RWPE2 (cell line): ENCODE measurements around the gene SLC36A3.

Source experiments
- ATAC-seq: fragments of 200-7000 bp; cut with Tn5 transposase; 3 replicates; pipeline ENCODE4 v1.9.1; 2021; ENCODE audit warnings: low read depth
- DNase-seq: peaks from one replicate; pipeline ENCODE4 v3.0.0-alpha.2; 2020; ENCODE audit warnings: low spot score
- H3K27ac ChIP-seq: fragments of 450-650 bp; 2 replicates; pipeline ENCODE4 v1.5.1; 2017; ENCODE audit warnings: mild to moderate bottlenecking; ENCODE audit not compliant: poor library complexity, severe bottlenecking
- H3K27me3 ChIP-seq: fragments of 250-450 bp; sonication (Bioruptor Pico); 2 replicates; pipeline ENCODE4 v1.5.1; 2021; ENCODE audit warnings: mild to moderate bottlenecking, moderate library complexity; ENCODE audit not compliant: insufficient read depth, poor library complexity, severe bottlenecking
- H3K36me3 ChIP-seq: fragments of 250-450 bp; sonication (Bioruptor Pico); 2 replicates; pipeline ENCODE4 v1.5.1; 2020; ENCODE audit warnings: low read depth, mild to moderate bottlenecking, moderate library complexity
- H3K4me1 ChIP-seq: fragments of 250-450 bp; sonication (Bioruptor Pico); 2 replicates; pipeline ENCODE4 v1.5.1; 2021; ENCODE audit warnings: mild to moderate bottlenecking, moderate library complexity; ENCODE audit not compliant: insufficient read depth, poor library complexity, severe bottlenecking
- H3K4me3 ChIP-seq: fragments of 250-450 bp; sonication (Bioruptor Pico); 2 replicates; pipeline ENCODE4 v1.5.1; 2021; ENCODE audit warnings: mild to moderate bottlenecking, moderate library complexity; ENCODE audit not compliant: severe bottlenecking
- H3K9me3 ChIP-seq: fragments of 250-450 bp; sonication (Bioruptor Pico); 2 replicates; pipeline ENCODE4 v1.5.1; 2021; ENCODE audit warnings: mild to moderate bottlenecking, moderate library complexity; ENCODE audit not compliant: severe bottlenecking
- CTCF ChIP-seq: fragments of 450-650 bp; IDR thresholded peaks from one replicate; pipeline ENCODE4 v1.5.1; 2017; ENCODE audit warnings: mild to moderate bottlenecking, moderate library complexity; ENCODE audit not compliant: poor library complexity, severe bottlenecking

The SLC36A3 gene

GRCh38 chr5:151328734-151329133, 25.2 kb upstream of the SLC36A3 start:
- ATAC-seq: no peak
- H3K27ac ChIP-seq: no peak overlapping the region
- no peaks in the 10 kb centered on the region for H3K9me3 ChIP-seq
- no peaks in the 10 kb centered on the region for H3K36me3 ChIP-seq
- TF ChIP-seq CTCF: no peak
- no peak for DNase-seq
- H3K27me3 ChIP-seq: no peaks in the 10 kb centered on the region
- no peak overlapping the region for H3K4me3 ChIP-seq
- no peaks in the 10 kb centered on the region for H3K4me1 ChIP-seq

GRCh38 chr5:151327585-151327984, 24.0 kb upstream of the SLC36A3 start:
- Histone ChIP-seq H3K27ac (no peak overlapping the region), H3K4me3 (no peak overlapping the region), H3K36me3 (no peaks in the 10 kb centered on the region), H3K27me3 (no peaks in the 10 kb centered on the region), H3K4me1 (no peaks in the 10 kb centered on the region), H3K9me3 (no peaks in the 10 kb centered on the region)
- no peak for ATAC-seq
- no peak for TF ChIP-seq CTCF
- no peak for DNase-seq

GRCh38 chr5:151326266-151326665, 22.7 kb upstream of the SLC36A3 start:
- ATAC-seq (no peak), DNase-seq (no peak)
- H3K4me1 ChIP-seq: no peaks in the 10 kb centered on the region
- H3K27me3 ChIP-seq: no peaks in the 10 kb centered on the region
- TF ChIP-seq CTCF: no peak
- H3K9me3 ChIP-seq: no peaks in the 10 kb centered on the region
- H3K36me3 ChIP-seq: no peaks in the 10 kb centered on the region
- no peak overlapping the region for H3K4me3 ChIP-seq
- H3K27ac ChIP-seq: no peak overlapping the region

GRCh38 chr5:151320481-151320880, 16.9 kb upstream of the SLC36A3 start:
- Histone ChIP-seq H3K4me1 (no peaks in the 10 kb centered on the region), H3K4me3 (no peak overlapping the region), H3K27ac (no peak overlapping the region), H3K9me3 (no peaks in the 10 kb centered on the region), H3K27me3 (no peaks in the 10 kb centered on the region), H3K36me3 (no peaks in the 10 kb centered on the region)
- no peak for DNase-seq
- no peak for TF ChIP-seq CTCF
- no peak for ATAC-seq

GRCh38 chr5:151318850-151319732, 15.5 kb upstream of the SLC36A3 start:
- Histone ChIP-seq H3K27ac (no peak overlapping the region), H3K4me1 (no peaks in the 10 kb centered on the region), H3K9me3 (no peaks in the 10 kb centered on the region), H3K4me3 (no peak overlapping the region), H3K27me3 (no peaks in the 10 kb centered on the region), H3K36me3 (no peaks in the 10 kb centered on the region)
- ATAC-seq: peak; percentile 56; the same call in 2 of the 3 replicates
- TF ChIP-seq CTCF: peak; percentile 36
- no peak for DNase-seq
